Measurements from ENCODE around the gene OSBPL5. TPM values are rescaled to one million over a fixed set of nuclear protein-coding genes. Genes with fewer than 3 reads are reported as not detected.

OSBPL5 gene
- total and polyA plus RNA-seq, 2 of the 4 experiments (the other 2 are of a cell fraction), result 14.9 to 22.3 TPM

DNA sequence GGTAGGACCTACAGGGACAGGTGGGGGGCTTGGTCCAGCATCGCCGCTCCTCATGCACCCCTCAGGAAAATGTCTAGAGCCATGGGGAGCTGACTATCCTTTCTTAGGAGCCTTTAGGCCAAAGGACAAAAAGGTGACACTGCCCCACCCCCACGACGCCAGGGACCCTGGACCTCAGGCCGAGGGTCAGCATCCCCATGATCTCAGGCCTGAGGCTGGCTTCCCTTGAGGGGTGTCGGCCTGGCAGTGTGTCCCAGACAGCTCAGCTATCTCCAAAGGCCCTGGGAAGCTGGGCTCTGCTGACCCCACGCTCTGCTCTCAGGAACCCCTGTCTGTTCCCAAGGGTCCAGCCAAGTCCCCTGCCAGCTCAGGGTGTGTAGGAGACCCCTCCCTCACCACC is 37.2 kb upstream of the OSBPL5 start:
- ATAC-seq (ENCODE audit: low read depth), result no peak
- in situ Hi-C loops (cut with MboI; ENCODE audit: low sequenced_read_pairs), result no loop called here
- no peak overlapping the region for H2BK15ac ChIP-seq (ENCODE audit: low read depth, low read length)
- no peak overlapping the region for H2AK9ac ChIP-seq (replicated peaks; ENCODE audit: low read depth, low read length, poor library complexity)
- no peak overlapping the region for H3K14ac ChIP-seq (replicated peaks; ENCODE audit: low read depth, low read length)
- no peak overlapping the region for H3K9ac ChIP-seq (ENCODE audit: low read depth, low read length)
- H4K5ac ChIP-seq (ENCODE audit: low read depth, low read length), result no peak overlapping the region
- H3K27me3 ChIP-seq (ENCODE audit: control insufficient read depth, insufficient read depth, low read length), result peaks cover 80% of the 10 kb centered on the region
- H2AK5ac ChIP-seq (ENCODE audit: low read depth, low read length), result no peak overlapping the region
- TF ChIP-seq NFE2L2 (IDR thresholded peaks at IDR 0.05; ENCODE audit: low read depth, low read length) (no peak), SMC3 (IDR thresholded peaks at IDR 0.05; ENCODE audit: low read depth, low read length) (no peak), POLR2A (IDR thresholded peaks at IDR 0.05; ENCODE audit: low read depth, low read length) (no peak), RCOR1 (IDR thresholded peaks at IDR 0.05; ENCODE audit: insufficient replicate concordance, low read length) (no peak), MAFK (IDR thresholded peaks at IDR 0.05; ENCODE audit: low read depth, low read length) (no peak), MXI1 (IDR thresholded peaks at IDR 0.05; ENCODE audit: borderline replicate concordance, low read depth, low read length) (no peak), BHLHE40 (IDR thresholded peaks at IDR 0.05; ENCODE audit: low read depth, low read length) (no peak), RAD21 (IDR thresholded peaks at IDR 0.05; ENCODE audit: low read length) (no peak), FOS (IDR thresholded peaks at IDR 0.05; ENCODE audit: low read depth, low read length) (no peak), MAZ (IDR thresholded peaks at IDR 0.05; ENCODE audit: borderline replicate concordance, low read depth, low read length) (no peak), RFX5 (IDR thresholded peaks at IDR 0.05; ENCODE audit: low read depth, low read length) (no peak), CHD1 (IDR thresholded peaks at IDR 0.05; ENCODE audit: low read depth, low read length) (no peak), CEBPB (IDR thresholded peaks at IDR 0.05; ENCODE audit: low read depth, low read length) (no peak)
- TF ChIP-seq, protein P1, sequence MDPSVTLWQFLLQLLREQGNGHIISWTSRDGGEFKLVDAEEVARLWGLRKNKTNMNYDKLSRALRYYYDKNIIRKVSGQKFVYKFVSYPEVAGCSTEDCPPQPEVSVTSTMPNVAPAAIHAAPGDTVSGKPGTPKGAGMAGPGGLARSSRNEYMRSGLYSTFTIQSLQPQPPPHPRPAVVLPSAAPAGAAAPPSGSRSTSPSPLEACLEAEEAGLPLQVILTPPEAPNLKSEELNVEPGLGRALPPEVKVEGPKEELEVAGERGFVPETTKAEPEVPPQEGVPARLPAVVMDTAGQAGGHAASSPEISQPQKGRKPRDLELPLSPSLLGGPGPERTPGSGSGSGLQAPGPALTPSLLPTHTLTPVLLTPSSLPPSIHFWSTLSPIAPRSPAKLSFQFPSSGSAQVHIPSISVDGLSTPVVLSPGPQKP (IDR thresholded peaks at IDR 0.05; ENCODE audit: borderline replicate concordance, low read depth, low read length), result no peak
- TF ChIP-seq, protein P2, sequence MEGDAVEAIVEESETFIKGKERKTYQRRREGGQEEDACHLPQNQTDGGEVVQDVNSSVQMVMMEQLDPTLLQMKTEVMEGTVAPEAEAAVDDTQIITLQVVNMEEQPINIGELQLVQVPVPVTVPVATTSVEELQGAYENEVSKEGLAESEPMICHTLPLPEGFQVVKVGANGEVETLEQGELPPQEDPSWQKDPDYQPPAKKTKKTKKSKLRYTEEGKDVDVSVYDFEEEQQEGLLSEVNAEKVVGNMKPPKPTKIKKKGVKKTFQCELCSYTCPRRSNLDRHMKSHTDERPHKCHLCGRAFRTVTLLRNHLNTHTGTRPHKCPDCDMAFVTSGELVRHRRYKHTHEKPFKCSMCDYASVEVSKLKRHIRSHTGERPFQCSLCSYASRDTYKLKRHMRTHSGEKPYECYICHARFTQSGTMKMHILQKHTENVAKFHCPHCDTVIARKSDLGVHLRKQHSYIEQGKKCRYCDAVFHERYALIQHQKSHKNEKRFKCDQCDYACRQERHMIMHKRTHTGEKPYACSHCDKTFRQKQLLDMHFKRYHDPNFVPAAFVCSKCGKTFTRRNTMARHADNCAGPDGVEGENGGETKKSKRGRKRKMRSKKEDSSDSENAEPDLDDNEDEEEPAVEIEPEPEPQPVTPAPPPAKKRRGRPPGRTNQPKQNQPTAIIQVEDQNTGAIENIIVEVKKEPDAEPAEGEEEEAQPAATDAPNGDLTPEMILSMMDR (conservative IDR thresholded peaks at IDR 0.05; ENCODE audit: low read depth, low read length), result no peak
- TF ChIP-seq, protein P3, sequence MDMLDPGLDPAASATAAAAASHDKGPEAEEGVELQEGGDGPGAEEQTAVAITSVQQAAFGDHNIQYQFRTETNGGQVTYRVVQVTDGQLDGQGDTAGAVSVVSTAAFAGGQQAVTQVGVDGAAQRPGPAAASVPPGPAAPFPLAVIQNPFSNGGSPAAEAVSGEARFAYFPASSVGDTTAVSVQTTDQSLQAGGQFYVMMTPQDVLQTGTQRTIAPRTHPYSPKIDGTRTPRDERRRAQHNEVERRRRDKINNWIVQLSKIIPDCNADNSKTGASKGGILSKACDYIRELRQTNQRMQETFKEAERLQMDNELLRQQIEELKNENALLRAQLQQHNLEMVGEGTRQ (IDR thresholded peaks at IDR 0.05; ENCODE audit: low read depth, low read length), result no peak
- H3K4me2 ChIP-seq (ENCODE audit: low read depth, low read length), result no peak overlapping the region
- no peak overlapping the region for H4K8ac ChIP-seq (ENCODE audit: low read depth in 2 of 2, low read length in 2 of 2)
- no peak overlapping the region for H3K4ac ChIP-seq (ENCODE audit: low read depth, low read length)
- no peaks in the 10 kb centered on the region; the same call in 1 of the 2 replicates for H3K4me1 ChIP-seq (ENCODE audit: control insufficient read depth, insufficient read depth, low read length)
- no peak overlapping the region for H3K23ac ChIP-seq (ENCODE audit: low read depth, low read length)
- no peaks in the 10 kb centered on the region for H3K36me3 ChIP-seq (ENCODE audit: control insufficient read depth, insufficient read depth, low read length)
- H3K56ac ChIP-seq (ENCODE audit: extremely low read depth, insufficient read depth, low read length), result no peak overlapping the region
- ChIA-PET CTCF (no interaction called here), POLR2A (ENCODE audit: unreplicated experiment) (no interaction called here)
- H2AFZ ChIP-seq (replicated peaks; ENCODE audit: low read length, poor library complexity), result no peak overlapping the region
- dilution Hi-C loops (cut with HindIII; ENCODE audit: low sequenced_read_pairs, unreplicated experiment), result no loop called here
- H3K18ac ChIP-seq (ENCODE audit: low read depth, low read length), result no peak overlapping the region
- no peak overlapping the region for H2BK5ac ChIP-seq (ENCODE audit: low read depth, low read length, poor library complexity, severe bottlenecking)
- H4K20me1 ChIP-seq (ENCODE audit: insufficient read depth, low read length), result no peaks in the 10 kb centered on the region
- H3K9me1 ChIP-seq (ENCODE audit: insufficient read depth, low read length), result no peaks in the 10 kb centered on the region
- DNase-seq, result no peak
- no TSS peak for BruUV-seq (replicated peaks)
- intact Hi-C loops (cut with micrococcal nuclease), result no loop called here
- H2BK120ac ChIP-seq (ENCODE audit: low read depth, low read length), result no peak overlapping the region
- H3K4me3 ChIP-seq (ENCODE audit: insufficient read depth, low read depth, low read length), result no peak overlapping the region
- no peaks in the 10 kb centered on the region for H3K9me3 ChIP-seq (ENCODE audit: control insufficient read depth, insufficient read depth, low read length)
- no peak overlapping the region for H3K27ac ChIP-seq (ENCODE audit: insufficient read depth, low read length)
- no peak overlapping the region for H4K91ac ChIP-seq (ENCODE audit: insufficient read depth, low read depth, low read length)
- no peaks in the 10 kb centered on the region for H3K79me1 ChIP-seq (ENCODE audit: low read depth in 1 of 2, low read length in 2 of 2)
- WGBS, 2 experiments (ENCODE audit: extremely low coverage in 2 of 2, insufficient read length in 1 of 2), result 0% methylated on average over 1 of the region's 7 CpGs; no CpG with 5 or more reads in 1 of the 2 experiments
- no peak overlapping the region for H2BK20ac ChIP-seq (ENCODE audit: low read depth, low read length)

Measured in IMR-90 (cell line).